ENCODE measurements around the gene EPB41L4A. TPM values are rescaled to one million over a fixed set of nuclear protein-coding genes. Genes with fewer than 3 reads are reported as not detected.

Gene EPB41L4A
- total RNA-seq, 3 donors from 2014 or later = 11.8 to 18.2 (median 13.2) TPM

DNA sequence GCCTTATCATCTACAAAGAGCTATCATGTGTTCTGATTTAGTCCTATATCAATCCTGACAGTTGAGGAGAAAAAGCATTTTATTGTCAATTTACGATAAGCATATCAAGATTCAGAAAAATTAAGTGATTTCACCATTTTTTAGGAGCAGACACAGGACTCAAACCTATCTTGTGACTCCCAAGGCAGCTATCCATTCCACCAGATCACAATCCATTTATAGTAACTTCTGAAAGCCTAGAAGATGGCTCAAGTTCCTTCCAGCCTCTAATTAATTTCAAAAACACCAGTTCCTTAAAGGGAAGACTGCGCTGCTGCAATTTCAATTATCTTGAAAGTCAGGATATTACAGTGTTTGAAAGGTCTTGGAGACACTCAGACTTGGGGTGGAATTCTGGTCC, 114.3 kb downstream of the EPB41L4A start:
- intact Hi-C loops (cut with DNase I, micrococcal nuclease) = no loop called here
- Histone ChIP-seq H3K36me3 (ENCODE audit: low read depth) (no peaks in the 10 kb centered on the region), H3K4me1 (ENCODE audit: low read depth) (no peaks in the 10 kb centered on the region), H3K4me3 (no peak overlapping the region), H3K9me3 (no peaks in the 10 kb centered on the region)
- DNase-seq = no peak
- TF ChIP-seq, protein P1, sequence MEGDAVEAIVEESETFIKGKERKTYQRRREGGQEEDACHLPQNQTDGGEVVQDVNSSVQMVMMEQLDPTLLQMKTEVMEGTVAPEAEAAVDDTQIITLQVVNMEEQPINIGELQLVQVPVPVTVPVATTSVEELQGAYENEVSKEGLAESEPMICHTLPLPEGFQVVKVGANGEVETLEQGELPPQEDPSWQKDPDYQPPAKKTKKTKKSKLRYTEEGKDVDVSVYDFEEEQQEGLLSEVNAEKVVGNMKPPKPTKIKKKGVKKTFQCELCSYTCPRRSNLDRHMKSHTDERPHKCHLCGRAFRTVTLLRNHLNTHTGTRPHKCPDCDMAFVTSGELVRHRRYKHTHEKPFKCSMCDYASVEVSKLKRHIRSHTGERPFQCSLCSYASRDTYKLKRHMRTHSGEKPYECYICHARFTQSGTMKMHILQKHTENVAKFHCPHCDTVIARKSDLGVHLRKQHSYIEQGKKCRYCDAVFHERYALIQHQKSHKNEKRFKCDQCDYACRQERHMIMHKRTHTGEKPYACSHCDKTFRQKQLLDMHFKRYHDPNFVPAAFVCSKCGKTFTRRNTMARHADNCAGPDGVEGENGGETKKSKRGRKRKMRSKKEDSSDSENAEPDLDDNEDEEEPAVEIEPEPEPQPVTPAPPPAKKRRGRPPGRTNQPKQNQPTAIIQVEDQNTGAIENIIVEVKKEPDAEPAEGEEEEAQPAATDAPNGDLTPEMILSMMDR (IDR thresholded peaks at IDR 0.05) = no peak
- no peak for ATAC-seq

DNA sequence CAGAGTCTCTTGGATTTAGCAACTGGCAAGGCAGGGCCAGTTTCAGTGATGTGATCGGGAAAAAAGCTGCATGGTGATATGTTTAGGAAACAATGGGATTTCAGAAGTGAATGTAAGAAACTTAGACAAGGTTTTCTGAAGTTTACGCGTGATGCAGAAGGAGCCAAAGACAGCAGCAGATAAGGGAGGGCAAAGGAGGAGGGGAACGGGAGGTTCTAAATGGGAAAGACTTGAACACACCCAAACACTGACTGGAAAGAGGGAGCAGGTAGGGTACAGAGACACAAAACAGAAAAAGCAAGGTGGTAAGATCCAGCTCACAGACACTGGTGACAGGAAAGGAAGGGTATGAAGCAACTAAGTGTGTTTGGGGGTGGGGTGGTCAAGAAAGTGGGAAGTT, 115.4 kb downstream of the EPB41L4A start:
- ATAC-seq = no peak
- Histone ChIP-seq H3K4me1 (ENCODE audit: low read depth) (no peaks in the 10 kb centered on the region), H3K4me3 (no peak overlapping the region), H3K36me3 (ENCODE audit: low read depth) (no peaks in the 10 kb centered on the region), H3K9me3 (peaks cover 2% of the 10 kb centered on the region)
- no peak for DNase-seq
- TF ChIP-seq, protein P1 (IDR thresholded peaks at IDR 0.05) = no peak
- intact Hi-C loops (cut with DNase I, micrococcal nuclease) = no loop called here

DNA sequence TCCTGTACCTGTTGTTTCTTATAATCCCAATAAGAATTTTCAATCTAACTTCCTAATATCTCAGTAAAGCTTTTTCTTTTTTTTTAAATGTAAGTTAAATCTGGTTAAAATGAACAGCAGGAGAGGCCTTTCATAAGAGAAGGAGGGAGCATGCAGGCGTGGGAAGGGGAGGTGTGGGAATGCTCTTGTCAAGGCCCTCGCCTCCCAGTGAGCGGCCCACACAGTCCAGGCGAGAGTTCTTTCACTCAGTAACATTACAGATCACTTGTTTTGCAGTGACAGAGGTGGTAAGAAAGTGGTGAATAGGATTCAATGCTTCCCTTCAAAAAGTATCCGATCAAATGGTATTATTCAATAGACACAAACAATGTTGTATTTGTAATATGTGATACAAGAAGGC, 125.0 kb downstream of the EPB41L4A start:
- ATAC-seq (no peak), DNase-seq (no peak)
- no peak overlapping the region for H3K4me3 ChIP-seq
- H3K36me3 ChIP-seq (ENCODE audit: low read depth) = no peaks in the 10 kb centered on the region
- no peaks in the 10 kb centered on the region for H3K9me3 ChIP-seq
- no peaks in the 10 kb centered on the region for H3K4me1 ChIP-seq (ENCODE audit: low read depth)
- TF ChIP-seq, protein P1 (IDR thresholded peaks at IDR 0.05) = no peak
- intact Hi-C loops (cut with DNase I, micrococcal nuclease) = no loop called here

DNA sequence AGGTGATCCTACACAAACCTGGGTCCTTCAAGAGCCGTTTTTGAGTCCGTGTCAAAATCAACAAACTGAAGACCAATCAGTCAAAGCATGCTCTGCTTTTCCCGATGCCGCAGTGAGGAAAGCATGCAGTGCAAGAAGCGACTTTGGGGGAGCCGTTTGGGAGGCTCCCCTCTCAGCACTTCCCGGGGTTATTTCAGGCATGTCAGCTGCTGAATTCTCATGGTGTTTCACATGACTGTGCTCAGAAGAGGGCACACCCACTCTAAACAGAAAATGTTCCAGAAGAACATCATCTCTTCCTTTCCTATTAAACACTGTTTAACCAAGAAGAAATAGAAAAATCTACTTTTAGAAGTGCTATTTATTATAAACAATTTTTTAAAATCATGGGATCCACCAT, 125.5 kb downstream of the EPB41L4A start:
- Histone ChIP-seq H3K4me3 (no peak overlapping the region), H3K36me3 (ENCODE audit: low read depth) (no peaks in the 10 kb centered on the region), H3K9me3 (no peaks in the 10 kb centered on the region), H3K4me1 (ENCODE audit: low read depth) (no peaks in the 10 kb centered on the region)
- no peak for ATAC-seq
- intact Hi-C loops (cut with DNase I, micrococcal nuclease) = no loop called here
- no peak for DNase-seq
- TF ChIP-seq, protein P1 (IDR thresholded peaks at IDR 0.05) = no peak

DNA sequence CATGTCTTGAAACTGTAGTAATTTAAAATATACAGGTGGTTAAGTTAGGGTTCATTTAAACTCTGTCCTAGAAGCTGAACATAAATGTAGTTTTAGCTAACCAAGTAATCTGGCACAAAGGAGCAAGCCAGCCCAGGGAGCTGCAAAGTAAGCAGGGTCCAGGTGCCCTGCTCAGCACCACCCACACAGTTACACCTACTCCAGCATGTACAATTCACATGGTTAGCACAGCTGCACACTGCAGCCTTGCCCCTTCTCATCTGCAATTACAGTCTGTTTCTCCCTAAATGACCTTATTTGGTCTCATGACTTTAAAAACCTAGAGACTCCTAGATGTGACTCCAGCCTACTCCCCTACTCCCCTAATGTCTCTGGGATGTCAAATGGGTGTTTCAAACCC, 128.4 kb downstream of the EPB41L4A start:
- intact Hi-C loops (cut with DNase I, micrococcal nuclease) = no loop called here
- TF ChIP-seq, protein P1 (IDR thresholded peaks at IDR 0.05) = no peak
- no peaks in the 10 kb centered on the region for H3K4me1 ChIP-seq (ENCODE audit: low read depth)
- H3K4me3 ChIP-seq = no peak overlapping the region
- H3K9me3 ChIP-seq = no peaks in the 10 kb centered on the region
- DNase-seq (no peak), ATAC-seq (no peak)
- no peaks in the 10 kb centered on the region for H3K36me3 ChIP-seq (ENCODE audit: low read depth)

DNA sequence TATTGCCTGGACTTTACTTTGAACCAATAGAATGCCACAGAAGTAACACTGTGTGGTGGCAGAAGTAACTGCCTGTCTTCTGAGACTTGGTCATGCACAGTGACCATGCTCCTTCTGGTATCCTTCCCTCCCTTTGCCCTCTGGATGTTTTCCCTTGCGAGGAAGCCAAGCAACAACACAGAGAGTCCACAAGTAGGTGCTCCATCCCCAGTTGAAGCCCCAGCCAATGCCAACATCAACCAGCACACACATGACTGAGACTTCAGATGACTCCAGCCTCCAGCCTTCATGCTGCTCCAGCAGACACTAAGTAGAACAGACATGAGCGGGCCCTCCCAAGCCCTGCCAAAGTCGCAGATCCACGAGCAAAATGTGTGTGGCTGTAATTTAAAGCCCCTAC, 129.6 kb downstream of the EPB41L4A start:
- intact Hi-C loops (cut with DNase I, micrococcal nuclease) = no loop called here
- H3K36me3 ChIP-seq (ENCODE audit: low read depth) = no peaks in the 10 kb centered on the region
- ATAC-seq = no peak

More for the DNA sequence above, 129.6 kb downstream of the EPB41L4A start:
- Histone ChIP-seq H3K4me3 (no peak overlapping the region), H3K9me3 (no peaks in the 10 kb centered on the region), H3K4me1 (ENCODE audit: low read depth) (no peaks in the 10 kb centered on the region)
- DNase-seq = no peak
- TF ChIP-seq, protein P1 (IDR thresholded peaks at IDR 0.05) = no peak
